DOHH2 (cell line): ENCODE measurements around the gene CLEC20A.
A peak's percentile ranks its signal among the peaks of the same experiment; 100 is the strongest.

ENCODE experiments used
- H3F3A ChIP-seq: fragments of 200-600 bp; sonication (generic), shearing (Covaris generic); 2 replicates; pipeline ENCODE4 v1.6.0; 2016; ENCODE audit warnings: antibody characterized with exemption, mild to moderate bottlenecking; ENCODE audit not compliant: control insufficient read depth, insufficient read depth
- H3K27ac ChIP-seq: fragments of 200-600 bp; sonication (generic); 2 replicates; pipeline ENCODE4 v1.5.1; 2014; ENCODE audit warnings: low read depth, mild to moderate bottlenecking, low read length, moderate library complexity
- H3K27me3 ChIP-seq: fragments of 200-600 bp; sonication (generic); 2 replicates; pipeline ENCODE4 v1.6.1; 2014; ENCODE audit warnings: mild to moderate bottlenecking, low read length, mixed read lengths; ENCODE audit not compliant: control insufficient read depth
- H3K36me3 ChIP-seq: fragments of 200-600 bp; sonication (generic); 2 replicates; pipeline ENCODE4 v1.6.1; 2014; ENCODE audit warnings: mild to moderate bottlenecking, low read length, moderate library complexity, mixed read lengths; ENCODE audit not compliant: control insufficient read depth
- H3K4me1 ChIP-seq: fragments of 200-600 bp; sonication (generic); 2 replicates; pipeline ENCODE4 v1.6.1; 2014; ENCODE audit warnings: mild to moderate bottlenecking, low read length, mixed read lengths; ENCODE audit not compliant: control insufficient read depth
- H3K4me2 ChIP-seq: fragments of 200-600 bp; sonication (generic); 2 replicates; pipeline ENCODE4 v1.6.0; 2014; ENCODE audit warnings: mild to moderate bottlenecking, low read length, moderate library complexity
- H3K4me3 ChIP-seq: fragments of 200-600 bp; sonication (generic); 2 replicates; pipeline ENCODE4 v1.5.1; 2014; ENCODE audit warnings: mild to moderate bottlenecking, low read length, mixed read lengths
- H3K79me2 ChIP-seq: fragments of 200-600 bp; sonication (generic); 2 replicates; pipeline ENCODE4 v1.6.1; 2014; ENCODE audit warnings: mild to moderate bottlenecking, low read length, mixed read lengths; ENCODE audit not compliant: control insufficient read depth
- H3K9me2 ChIP-seq: fragments of 200-600 bp; sonication (generic); replicated peaks from 2 replicates; pipeline ENCODE4 v1.6.1; 2014; ENCODE audit warnings: mild to moderate bottlenecking, low read length, mixed read lengths; ENCODE audit not compliant: control insufficient read depth
- H3K9me3 ChIP-seq: fragments of 200-600 bp; sonication (generic); 2 replicates; pipeline ENCODE4 v1.6.1; 2014; ENCODE audit warnings: antibody characterized with exemption, low read length, mixed read lengths; ENCODE audit not compliant: control insufficient read depth, insufficient read depth
- H4K20me1 ChIP-seq: fragments of 200-600 bp; sonication (generic); 2 replicates; pipeline ENCODE4 v1.6.0; 2014; ENCODE audit warnings: low read depth, mild to moderate bottlenecking, antibody characterized with exemption, low read length, moderate library complexity; ENCODE audit not compliant: control insufficient read depth, insufficient read depth
- EZH2phosphoT487 ChIP-seq: fragments of 200-600 bp; sonication (generic); IDR thresholded peaks from 2 replicates; pipeline ENCODE4 v1.6.1; 2017; ENCODE audit warnings: borderline replicate concordance, mild to moderate bottlenecking, antibody characterized with exemption, low read length, moderate library complexity, mixed read lengths
- TF ChIP-seq, protein P1 (sequence below): fragments of 200-600 bp; sonication (generic); IDR thresholded peaks from one replicate; pipeline ENCODE4 v1.5.1; 2014; ENCODE audit warnings: antibody characterized with exemption, mild to moderate bottlenecking, low read depth, low read length; ENCODE audit not compliant: poor library complexity, severe bottlenecking

CLEC20A gene

DNA sequence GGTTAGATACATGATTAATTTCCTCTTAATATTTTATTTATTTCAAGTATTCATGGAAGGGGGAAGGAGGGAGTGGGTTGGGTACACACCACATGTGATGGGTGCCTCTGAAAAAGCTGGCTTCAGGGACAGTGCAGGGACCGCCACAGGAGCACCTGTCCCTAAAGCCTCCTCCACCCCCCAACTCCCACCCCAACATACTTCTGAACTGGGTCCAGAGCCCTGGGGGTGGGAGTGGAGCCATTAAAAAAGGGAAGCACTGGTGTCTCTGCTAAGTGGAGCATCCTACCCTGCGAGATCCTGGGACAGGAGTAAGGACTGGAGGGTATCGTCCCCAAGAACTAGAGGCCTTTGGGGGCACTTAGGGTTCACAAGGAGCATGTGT is 5.6 kb upstream of the CLEC20A start:
- Histone ChIP-seq H3K79me2 (no peaks in the 10 kb centered on the region), H3K4me3 (no peak overlapping the region), H3F3A (no peaks in the 10 kb centered on the region), H3K27ac (no peak overlapping the region), H3K4me2 (no peak overlapping the region), H3K27me3 (no peaks in the 10 kb centered on the region; the same call in 1 of the 2 replicates), H3K36me3 (no peaks in the 10 kb centered on the region), H3K9me2 (no peaks in the 10 kb centered on the region), H4K20me1 (no peaks in the 10 kb centered on the region), H3K9me3 (no peaks in the 10 kb centered on the region), H3K4me1 (no peaks in the 10 kb centered on the region)
- TF ChIP-seq, protein P1, sequence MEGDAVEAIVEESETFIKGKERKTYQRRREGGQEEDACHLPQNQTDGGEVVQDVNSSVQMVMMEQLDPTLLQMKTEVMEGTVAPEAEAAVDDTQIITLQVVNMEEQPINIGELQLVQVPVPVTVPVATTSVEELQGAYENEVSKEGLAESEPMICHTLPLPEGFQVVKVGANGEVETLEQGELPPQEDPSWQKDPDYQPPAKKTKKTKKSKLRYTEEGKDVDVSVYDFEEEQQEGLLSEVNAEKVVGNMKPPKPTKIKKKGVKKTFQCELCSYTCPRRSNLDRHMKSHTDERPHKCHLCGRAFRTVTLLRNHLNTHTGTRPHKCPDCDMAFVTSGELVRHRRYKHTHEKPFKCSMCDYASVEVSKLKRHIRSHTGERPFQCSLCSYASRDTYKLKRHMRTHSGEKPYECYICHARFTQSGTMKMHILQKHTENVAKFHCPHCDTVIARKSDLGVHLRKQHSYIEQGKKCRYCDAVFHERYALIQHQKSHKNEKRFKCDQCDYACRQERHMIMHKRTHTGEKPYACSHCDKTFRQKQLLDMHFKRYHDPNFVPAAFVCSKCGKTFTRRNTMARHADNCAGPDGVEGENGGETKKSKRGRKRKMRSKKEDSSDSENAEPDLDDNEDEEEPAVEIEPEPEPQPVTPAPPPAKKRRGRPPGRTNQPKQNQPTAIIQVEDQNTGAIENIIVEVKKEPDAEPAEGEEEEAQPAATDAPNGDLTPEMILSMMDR: no peak
- TF ChIP-seq EZH2phosphoT487: no peak

- Histone ChIP-seq H3K9me3 (no peaks in the 10 kb centered on the region), H3K4me3 (no peak overlapping the region), H3K9me2 (no peaks in the 10 kb centered on the region), H4K20me1 (no peaks in the 10 kb centered on the region), H3K4me1 (no peaks in the 10 kb centered on the region), H3K36me3 (no peaks in the 10 kb centered on the region), H3K27me3 (no peaks in the 10 kb centered on the region; the same call in 1 of the 2 replicates), H3K79me2 (no peaks in the 10 kb centered on the region), H3K4me2 (no peak overlapping the region), H3F3A (no peaks in the 10 kb centered on the region), H3K27ac (no peak overlapping the region)
- no peak for TF ChIP-seq EZH2phosphoT487
- TF ChIP-seq, protein P1: peak; percentile 92
These were observed 5.1 kb upstream of the CLEC20A start for GRCh38 chr1:178501705-178502329.

DNA sequence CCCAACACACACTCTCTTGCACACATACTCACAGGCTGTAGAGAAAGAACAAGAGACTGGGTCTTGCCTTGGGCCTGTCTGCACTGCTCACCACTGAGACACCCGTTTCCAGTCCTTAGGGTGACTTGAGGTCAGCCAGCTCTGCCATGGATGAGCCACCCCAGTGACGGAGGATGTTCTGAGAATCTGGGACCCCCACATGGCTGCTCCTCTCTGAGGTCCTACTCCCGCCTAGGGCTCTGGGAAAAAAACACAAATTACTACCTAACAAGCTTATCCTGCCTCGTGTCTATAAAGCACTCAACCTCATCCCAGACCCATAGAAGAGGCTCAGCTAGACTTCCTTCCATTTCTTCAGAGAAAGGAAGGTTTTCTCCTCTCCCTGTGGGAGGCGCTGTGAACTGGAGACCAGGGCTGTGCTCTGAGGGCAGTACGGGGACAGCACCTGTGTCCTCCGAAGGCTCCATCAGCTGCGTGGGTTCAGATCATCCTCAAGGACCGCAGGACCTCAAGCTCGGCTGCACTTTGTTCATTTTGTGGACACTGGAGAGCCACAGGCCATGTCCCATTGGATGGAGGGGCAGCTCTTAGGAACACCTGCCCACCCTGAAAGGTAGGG is 4.3 kb upstream of the CLEC20A start:
- H3K79me2 ChIP-seq: no peaks in the 10 kb centered on the region
- no peaks in the 10 kb centered on the region for H3F3A ChIP-seq
- H3K4me3 ChIP-seq: no peak overlapping the region
- TF ChIP-seq, protein P1: no peak
- TF ChIP-seq EZH2phosphoT487: no peak
- no peaks in the 10 kb centered on the region for H4K20me1 ChIP-seq
- H3K27me3 ChIP-seq: no peaks in the 10 kb centered on the region; the same call in 1 of the 2 replicates
- no peaks in the 10 kb centered on the region for H3K9me2 ChIP-seq
- H3K4me2 ChIP-seq: no peak overlapping the region
- H3K9me3 ChIP-seq: no peaks in the 10 kb centered on the region
- no peak overlapping the region for H3K27ac ChIP-seq
- H3K36me3 ChIP-seq: no peaks in the 10 kb centered on the region
- no peaks in the 10 kb centered on the region for H3K4me1 ChIP-seq
